MM.1S (cell line): ENCODE measurements around the gene NUB1.

Experiments
- EZH2phosphoT487 ChIP-seq: fragments of 300-600 bp; sonication (generic); IDR thresholded peaks from 2 replicates; pipeline ENCODE4 v1.6.1; 2018; ENCODE audit warnings: antibody characterized with exemption, low read length
- TF ChIP-seq, protein P1 (sequence below): fragments of 300-600 bp; sonication (generic); IDR thresholded peaks from 2 replicates; pipeline ENCODE4 v1.5.1; 2016; ENCODE audit warnings: antibody characterized with exemption, low read length, mixed read lengths

DNA sequence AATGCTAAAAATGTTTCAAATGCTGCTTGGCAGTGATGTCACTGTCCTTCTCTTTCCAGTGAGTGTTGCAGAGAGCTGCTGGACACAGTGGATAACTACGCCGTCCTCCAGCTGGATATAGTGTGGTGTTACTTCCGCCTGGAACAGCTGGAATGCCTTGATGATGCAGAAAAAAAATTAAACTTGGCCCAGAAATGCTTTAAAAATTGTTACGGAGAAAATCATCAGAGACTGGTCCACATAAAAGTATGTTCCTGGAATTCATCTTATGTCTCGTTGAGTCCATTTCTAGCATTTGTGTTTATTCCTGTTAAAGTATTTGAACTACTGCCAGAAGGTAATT, 25.2 kb downstream of the NUB1 start:
- TF ChIP-seq EZH2phosphoT487, result no peak
- TF ChIP-seq, protein P1, sequence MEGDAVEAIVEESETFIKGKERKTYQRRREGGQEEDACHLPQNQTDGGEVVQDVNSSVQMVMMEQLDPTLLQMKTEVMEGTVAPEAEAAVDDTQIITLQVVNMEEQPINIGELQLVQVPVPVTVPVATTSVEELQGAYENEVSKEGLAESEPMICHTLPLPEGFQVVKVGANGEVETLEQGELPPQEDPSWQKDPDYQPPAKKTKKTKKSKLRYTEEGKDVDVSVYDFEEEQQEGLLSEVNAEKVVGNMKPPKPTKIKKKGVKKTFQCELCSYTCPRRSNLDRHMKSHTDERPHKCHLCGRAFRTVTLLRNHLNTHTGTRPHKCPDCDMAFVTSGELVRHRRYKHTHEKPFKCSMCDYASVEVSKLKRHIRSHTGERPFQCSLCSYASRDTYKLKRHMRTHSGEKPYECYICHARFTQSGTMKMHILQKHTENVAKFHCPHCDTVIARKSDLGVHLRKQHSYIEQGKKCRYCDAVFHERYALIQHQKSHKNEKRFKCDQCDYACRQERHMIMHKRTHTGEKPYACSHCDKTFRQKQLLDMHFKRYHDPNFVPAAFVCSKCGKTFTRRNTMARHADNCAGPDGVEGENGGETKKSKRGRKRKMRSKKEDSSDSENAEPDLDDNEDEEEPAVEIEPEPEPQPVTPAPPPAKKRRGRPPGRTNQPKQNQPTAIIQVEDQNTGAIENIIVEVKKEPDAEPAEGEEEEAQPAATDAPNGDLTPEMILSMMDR, result no peak
